Activated CD4-positive, alpha-beta T cell treated with anti-CD3 and anti-CD28 coated beads for 4 hours (primary cell): ENCODE measurements around the gene CHAMP1.
A peak's percentile ranks its signal among the peaks of the same experiment; 100 is the strongest.

Experiments
- DNase-seq, 2 donors: peaks; one replicate each; pipeline ENCODE4 v3.0.0-alpha.2; 2020

CHAMP1 gene, protein sequence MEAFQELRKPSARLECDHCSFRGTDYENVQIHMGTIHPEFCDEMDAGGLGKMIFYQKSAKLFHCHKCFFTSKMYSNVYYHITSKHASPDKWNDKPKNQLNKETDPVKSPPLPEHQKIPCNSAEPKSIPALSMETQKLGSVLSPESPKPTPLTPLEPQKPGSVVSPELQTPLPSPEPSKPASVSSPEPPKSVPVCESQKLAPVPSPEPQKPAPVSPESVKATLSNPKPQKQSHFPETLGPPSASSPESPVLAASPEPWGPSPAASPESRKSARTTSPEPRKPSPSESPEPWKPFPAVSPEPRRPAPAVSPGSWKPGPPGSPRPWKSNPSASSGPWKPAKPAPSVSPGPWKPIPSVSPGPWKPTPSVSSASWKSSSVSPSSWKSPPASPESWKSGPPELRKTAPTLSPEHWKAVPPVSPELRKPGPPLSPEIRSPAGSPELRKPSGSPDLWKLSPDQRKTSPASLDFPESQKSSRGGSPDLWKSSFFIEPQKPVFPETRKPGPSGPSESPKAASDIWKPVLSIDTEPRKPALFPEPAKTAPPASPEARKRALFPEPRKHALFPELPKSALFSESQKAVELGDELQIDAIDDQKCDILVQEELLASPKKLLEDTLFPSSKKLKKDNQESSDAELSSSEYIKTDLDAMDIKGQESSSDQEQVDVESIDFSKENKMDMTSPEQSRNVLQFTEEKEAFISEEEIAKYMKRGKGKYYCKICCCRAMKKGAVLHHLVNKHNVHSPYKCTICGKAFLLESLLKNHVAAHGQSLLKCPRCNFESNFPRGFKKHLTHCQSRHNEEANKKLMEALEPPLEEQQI

DNA sequence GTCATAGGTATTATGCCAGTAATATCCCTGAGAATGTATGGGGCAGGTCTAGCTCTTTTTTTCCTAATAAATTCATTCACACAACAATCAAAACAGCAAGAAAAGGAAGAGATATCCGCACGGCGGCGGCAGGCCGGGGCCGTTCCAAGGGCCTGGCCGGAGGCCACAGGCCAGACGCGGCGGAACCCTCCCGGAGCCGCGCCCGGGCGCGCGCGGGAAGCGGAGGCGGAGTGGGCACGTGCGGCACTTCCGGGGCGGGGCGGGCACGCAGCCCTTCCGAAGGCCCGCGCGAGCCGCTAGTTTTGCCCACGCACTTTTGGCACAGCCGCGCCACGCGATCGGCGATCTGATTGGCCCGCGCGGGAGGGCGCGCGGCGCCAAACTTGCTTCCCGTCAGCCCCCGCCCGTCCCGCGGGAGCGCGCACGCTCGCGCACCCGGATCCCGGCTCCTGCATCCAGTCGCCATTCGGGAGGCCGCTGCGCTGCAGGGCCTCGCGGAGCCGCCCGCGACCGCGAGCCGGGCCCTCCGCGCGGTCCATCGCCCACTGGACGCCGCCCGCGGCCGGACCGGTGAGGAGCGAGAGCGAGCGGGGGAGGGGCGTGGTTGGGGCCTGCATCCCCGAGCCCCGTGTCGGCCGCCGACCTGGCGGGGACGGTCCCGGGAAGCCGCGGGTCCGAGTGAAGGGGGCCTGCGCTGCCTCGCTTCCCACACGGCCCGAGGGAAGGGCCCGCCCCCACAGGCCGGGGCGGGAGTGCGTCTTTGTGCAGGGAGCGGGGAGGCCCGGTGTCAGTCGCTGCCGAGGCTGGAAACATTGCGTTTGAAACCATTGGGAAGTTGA lies at the start of gene CHAMP1:
TSS of gene CHAMP1 (plus strand) at position 430 of the 839 bp plus-strand sequence. CDS start 9,340 bp downstream, outside the sequence.
- peak; percentile 88 for DNase-seq

DNA sequence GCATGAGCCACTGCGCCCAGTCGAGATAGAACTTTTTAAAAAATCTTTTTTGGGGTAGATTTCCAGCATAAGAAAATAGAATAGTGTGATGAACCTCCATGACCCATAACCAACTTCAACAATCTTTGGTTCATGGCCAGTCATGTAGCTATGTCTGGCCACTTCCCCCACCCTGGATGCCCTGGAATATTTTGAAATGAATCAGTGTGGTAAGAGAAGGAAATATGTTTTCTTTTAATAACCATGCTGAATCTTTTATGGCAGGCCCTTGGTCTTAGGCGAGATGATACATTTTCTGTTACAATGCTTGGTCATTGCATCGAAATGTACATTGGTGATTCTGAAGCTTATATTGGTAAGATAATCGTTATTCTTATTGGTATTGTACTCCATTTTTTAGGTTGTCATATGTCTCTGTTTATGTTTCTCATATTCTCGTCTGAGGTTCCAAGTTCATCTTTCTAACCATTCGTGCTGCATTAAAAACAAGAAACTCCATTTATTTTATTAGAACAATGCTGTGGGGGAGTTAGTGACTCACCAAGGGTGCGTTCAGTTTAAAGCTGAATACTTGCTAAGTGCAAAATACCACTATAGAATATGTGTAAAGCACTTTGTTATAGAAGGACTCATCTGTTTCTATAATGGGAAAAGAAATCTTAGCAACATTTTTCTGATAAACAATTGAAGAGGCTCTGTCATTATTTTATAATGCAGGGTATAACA lies 49.3 kb upstream of the CHAMP1 start:
- DNase-seq = no peak

DNA sequence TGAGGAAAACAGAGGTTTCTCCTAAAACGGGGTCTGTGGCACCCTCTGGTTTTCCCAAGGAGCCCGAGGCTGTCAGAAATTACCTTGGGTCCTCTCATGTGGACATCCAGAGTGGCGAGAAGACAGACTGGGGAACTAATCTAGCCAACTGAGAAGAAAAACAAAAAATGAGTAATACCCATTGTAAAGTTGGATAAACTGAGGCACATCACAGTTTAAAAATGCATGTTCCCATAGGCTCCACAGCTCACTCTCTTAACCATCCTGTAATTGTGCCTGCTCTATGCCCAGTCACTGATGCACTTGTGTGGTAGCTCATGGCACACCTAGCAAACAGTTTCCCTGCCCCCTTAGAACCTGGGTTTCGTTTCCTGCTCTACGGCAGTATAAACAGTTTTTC lies 48.1 kb upstream of the CHAMP1 start:
- no peak for DNase-seq

DNA sequence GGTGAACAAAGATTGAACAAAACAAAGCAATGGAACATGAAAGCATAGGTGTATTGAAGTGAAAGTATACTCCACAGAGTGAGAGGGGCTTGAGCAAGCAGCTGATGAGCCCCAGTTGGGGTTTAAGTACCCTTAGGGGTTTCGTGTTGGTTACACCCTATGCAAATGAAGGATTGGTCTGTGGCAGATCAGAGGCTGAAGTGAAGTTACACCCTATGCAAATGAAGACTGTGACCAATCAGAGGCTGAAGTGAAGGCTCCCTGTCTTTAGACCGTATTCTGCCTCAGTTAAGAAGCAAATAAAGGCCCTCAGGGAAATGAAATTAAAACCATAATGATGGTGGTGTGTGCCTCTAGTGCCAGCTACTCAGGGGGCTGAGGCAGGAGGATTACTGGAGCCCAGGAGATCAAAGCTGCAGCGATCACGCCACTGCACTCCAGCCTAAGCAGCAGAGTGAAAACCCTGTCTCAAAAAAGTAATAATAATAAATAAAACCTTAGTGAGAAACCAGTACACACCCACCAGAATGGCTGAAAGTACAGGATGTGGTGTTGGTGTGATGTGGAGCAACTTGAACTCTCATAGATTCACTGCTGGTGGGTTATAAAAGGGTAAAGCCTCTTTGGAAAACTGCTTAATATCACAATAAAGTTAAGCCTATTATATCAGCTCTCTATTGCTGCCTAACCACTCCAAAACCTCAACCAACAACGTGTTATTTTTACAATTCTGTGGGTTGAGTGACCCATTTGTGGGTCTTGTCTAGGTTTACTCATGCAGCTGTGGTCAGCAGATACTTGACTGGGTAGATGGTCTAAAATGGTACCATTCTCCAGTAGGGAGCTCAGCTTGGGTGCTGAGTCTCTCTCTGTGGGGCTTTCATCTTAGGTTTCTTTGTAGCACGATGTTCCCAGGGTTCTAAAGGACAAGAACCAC lies 45.7 kb upstream of the CHAMP1 start:
- DNase-seq = no peak

DNA sequence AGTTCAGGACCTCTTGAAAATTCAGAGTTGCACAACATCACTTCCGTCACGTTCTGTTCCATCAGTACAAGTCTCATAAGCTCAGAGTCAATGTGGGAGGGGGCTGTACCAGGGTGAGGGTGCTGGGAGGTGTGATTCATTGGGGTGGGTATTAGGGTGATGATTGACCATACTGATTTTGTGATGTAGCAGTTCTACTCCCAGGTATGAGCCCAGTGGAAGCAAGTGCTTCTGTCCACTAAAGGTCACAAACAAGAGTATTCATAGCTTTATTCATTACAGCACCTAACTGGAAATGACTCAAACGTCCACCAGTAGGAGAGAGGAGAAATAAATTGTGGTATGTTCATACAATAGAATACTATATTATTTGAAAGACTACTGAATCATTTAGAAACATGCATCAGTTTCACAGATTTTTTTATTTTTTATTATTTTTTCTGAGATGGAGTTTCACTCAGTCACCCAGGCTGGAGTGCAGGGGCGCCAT lies 45.0 kb upstream of the CHAMP1 start:
- DNase-seq = no peak

DNA sequence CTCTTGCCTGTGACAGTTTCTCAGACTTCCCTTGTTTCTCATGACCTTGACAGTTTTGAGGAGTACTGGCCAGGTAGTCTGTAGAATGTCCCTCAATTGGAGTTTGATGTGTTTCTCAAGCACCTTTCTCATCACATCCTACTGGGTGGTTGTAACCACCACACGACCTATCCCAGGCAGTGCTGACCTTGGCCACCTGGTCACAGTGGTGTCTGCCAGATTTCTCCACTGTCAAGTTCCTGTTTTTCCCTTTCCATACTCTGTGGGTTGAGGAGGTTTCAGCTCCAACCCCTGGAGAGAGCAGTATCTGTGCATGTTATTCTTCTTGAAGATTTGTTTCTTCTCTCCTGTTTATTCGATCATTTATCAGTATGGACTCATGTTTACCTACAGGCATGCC lies 41.3 kb upstream of the CHAMP1 start:
- no peak for DNase-seq

DNA sequence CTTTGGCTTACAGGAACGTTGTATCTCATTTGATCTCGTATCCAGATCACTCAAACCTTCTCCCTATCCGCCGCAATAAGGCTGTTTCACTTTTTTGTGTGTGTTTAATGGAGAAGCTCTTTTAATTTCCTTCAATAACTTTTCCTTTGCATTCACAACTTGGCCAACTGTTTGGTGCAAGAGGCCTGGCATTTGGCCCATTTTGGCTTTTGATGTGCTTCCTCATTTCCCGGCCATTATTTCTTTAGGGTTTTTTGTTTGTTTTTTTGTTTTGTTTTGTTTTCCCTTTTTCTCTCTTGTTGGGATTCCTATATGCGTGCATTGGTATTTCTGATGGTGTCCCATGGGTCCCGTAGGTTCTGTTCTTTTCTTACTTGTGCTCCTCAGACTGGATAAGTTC lies 39.0 kb upstream of the CHAMP1 start:
- no peak for DNase-seq

DNA sequence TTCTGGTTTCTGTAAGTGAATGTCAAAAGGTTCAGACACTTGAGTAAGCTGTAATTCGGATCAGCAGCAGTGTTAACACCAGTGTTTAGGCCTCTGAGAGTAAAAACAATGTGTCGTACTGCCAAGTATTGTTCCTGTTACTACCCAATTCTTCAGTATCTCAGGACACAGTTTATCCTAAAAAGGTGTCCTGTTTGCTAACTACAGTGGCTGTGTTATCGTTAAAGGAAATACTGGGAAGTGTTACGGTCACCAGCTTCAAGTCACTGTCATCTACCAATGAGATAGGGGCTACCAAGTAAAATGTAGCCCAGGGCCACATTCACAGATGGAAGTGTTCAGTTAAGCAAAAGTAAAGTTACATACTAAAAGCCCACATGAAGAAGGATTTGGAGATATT lies 35.2 kb upstream of the CHAMP1 start:
- DNase-seq = no peak

DNA sequence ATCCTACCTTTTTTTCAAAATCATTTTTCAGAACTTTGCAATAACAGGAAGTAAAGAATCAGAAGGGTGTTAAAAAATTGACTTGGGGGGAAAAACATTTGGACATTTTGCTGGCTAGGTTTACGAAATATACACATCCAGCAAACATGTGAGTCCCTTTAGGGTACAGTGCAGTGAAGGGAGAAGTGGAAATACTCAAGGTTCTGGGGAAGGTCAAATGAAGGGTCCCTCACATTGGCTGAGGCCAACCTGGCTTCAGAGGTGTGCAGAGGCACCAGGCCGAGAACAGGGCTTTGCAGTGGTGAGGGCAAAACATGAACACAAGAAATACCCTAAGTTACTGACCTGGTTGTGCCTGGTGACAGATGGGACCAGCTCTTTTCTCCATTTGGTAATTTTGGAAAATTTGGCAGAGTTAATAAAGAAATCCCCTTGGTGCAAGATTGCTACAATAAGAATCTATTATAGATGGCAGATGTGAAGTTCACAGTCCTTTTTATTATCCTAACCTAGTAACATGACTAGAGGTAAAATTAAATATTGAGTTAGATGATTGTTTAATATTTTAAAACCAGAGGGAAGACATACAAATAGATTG lies 34.4 kb upstream of the CHAMP1 start:
- no peak for DNase-seq

DNA sequence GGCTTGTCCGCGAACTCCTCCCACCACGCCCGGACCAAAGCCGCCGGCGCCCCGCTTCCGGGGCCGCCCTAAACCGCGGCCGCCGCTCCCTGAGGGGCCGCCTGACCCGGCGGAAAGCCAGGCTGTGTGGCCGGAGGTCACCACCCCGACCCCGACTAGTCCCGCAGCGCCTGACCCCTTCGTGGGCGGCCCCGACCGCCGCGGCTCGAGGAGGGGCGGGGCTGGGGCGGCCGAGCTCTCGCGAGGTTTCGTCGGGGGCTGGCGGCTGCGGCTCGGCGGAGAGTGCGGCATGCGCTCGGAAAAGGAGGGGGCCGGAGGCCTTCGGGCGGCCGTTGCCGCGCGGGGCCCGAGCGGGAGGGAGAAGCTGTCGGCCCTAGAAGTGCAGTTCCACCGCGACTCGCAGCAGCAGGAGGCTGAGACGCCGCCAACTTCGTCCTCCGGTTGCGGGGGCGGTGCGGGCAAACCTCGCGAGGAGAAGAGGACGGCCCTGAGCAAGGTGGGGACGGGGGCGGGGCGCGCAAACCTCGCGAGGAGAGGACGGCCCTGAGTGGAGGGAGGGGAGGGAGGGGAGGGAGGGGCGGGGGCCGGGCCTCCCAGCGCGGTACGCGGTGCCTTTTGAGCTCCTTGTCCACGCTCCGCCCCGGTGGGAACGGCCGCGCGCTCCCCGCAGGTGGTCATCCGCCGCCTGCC lies 32.8 kb upstream of the CHAMP1 start, which contains the start of gene UPF3A:
TSS of gene UPF3A (plus strand) at position 251 of the 690 bp plus-strand sequence. CDS start at position 290, 39 bp downstream.
- peak; percentile 88 to 91 for DNase-seq

DNA sequence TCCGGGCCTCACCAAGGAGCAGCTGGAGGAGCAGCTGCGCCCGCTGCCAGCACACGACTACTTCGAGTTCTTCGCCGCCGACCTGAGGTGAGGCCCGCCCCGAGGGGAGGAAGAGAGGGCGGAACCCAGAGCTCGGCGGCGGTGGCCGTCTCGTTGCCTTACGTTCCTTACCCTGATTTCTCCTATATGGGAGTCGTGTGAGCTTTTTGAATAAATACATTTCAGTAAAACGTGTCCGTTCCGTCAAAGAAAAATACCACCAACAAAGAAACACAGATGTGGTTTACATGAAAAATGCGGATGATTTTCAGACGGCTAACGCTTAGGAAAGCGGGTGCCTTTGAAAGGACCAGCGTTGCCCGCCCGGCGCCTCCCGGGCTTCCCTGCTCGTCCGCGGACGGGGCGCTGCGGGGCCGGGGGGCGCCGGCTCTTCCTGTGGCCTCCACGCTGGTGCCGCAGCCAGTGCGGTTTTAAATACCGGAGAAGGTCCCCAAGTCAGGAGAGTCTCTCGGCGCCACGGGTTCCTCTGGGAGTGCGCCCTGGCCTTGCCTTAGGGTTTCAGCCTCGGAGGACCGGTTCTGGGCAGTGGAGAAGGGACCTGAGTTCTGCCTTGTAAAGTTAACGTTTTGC lies 32.1 kb upstream of the CHAMP1 start:
- DNase-seq = peak; percentile 60 to 71

DNA sequence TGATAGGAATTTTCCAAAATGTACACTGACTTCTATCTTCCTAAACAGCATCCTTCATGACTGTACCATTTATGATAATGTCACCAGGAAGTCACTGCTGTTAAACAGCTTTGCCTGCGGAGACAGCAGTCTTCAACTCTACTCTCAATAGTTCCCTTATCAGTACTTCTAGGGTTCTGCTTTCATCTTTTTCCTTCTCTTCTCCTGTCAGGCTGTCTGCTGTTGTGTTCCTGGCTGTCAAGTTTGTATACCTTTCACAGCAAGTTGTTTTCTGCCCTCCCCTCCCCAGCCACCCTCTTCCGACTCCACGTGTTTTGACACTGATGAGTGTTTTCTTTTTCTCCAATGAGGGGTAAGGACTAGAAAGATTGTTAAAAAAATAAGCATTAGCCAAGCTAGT lies 30.7 kb upstream of the CHAMP1 start:
- no peak for DNase-seq

DNA sequence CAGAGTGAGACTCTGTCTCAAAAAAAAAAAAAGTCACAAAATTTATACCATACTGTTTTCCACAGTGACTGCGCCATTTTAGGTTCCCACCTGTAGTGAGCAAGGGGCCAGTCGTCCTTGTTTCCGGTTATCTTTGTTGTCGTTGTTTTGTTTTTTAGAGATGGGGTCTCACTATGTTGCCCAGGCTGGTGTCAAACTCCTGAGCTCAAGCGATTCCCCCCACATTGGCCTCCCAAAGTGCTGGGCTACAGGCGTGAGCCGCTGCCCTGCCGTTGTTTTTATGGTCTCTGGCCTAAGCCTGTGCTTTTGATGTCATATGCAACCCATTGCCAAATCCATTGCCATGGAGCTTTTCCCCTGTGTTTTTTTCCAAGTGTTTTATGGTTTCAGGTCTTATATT lies 29.6 kb upstream of the CHAMP1 start:
- DNase-seq = no peak

DNA sequence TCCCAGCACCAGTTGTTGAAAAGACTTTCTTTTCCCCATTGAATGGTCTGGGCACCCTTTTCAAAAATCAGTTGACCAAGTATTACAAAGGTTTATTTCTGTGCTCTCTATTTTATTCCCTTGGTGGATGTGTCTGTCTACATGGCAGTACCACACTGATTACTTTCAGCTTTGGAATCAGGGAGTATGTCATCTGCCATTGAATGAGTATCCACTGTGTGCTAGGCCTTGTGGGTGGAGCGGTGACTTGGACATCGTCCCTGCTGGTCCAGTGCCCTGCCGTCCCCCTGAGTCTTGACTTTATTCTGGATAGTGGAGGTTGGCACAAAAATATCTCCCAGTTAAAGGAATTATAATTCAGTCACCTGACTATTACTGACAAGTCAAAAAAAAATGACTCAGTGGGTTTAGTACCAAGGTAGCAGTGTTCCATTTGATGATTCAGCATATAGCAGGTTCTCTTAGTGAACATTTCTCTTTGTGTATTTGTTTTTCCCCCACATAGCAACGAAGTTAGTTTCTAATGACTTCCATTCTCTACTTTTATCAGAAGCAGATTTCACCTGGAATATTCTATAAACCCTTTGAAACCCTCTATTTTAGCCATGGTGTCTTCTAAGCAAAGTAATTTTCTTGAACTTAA lies 29.0 kb upstream of the CHAMP1 start:
- no peak for DNase-seq

DNA sequence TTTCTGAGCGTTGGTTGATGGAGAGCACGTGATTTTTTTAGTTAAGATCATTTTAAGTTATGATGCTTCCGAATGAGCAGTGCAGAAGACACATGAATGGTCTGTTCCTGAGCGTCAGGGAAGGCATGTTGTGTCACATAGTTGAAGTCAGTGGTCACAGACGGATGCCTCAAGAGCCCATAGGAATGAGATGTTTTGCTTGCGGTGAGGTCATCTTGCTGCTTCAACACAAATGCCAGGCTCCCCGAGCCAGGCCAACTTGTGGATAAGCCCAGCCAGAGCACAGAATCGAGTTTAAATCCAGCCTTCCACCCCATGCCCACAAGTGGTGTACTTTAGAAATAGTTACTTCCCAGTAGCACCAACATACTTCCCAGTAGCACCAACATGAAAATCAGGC lies 27.5 kb upstream of the CHAMP1 start:
- DNase-seq = no peak

DNA sequence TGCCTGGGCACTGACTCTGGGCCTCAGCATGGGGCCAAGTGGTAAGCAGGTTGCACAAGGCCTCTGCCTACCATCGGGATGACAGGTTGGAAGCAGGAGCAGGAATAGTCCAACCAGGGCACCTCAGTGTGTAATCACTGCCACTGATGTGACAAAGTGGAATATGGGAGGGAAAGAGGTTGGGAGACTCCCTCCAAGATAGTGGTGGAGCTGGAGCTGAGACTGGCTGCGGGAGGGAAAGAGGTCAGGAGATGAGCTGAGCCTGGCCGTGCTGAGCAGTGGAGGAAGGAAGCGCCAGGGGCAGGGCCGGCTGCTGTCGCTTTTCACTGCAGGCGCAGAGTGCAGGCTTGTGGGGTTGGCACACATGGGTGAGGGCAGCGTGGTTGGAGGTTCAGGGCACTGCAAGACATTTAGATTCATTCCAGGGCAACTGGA lies 26.1 kb upstream of the CHAMP1 start:
- DNase-seq = no peak

DNA sequence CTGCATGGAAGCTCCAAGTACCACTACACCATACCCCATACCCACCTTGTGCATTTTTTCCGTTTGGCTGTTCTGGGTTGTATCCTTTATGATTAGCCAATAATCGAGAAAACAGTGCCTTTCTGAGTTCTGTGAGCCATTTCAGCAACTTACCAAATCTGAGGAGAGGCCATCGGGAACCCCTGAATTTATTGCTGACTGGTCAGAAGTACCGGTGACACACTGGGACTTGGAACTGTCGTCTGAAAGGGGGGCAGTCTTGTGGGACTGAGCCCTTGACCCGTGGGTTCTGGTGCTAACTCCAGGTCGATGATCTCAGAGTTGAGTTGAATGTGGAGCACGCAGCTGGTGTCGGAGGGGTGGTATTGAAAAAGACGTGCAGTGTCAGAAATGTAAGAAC lies 17.9 kb upstream of the CHAMP1 start:
- no peak for DNase-seq

DNA sequence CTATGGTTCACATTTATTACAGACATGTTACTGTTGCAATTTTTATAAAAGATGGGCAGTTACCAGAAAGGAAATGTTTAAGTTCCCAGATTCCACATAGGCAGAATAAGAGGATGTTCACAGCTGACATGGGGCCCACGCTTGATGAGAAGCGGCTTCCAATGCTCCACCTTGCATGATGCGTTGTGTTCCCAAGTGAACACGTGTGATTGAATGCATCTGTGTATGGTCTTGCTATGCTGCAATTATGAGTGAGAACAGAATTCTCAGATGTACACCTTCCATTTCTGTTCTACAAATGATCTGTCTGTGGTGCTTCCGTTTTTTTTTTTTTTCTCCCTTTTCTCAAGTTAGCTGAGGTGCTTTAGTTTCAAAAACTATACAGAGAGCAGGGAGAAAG lies 17.4 kb upstream of the CHAMP1 start:
- no peak for DNase-seq

DNA sequence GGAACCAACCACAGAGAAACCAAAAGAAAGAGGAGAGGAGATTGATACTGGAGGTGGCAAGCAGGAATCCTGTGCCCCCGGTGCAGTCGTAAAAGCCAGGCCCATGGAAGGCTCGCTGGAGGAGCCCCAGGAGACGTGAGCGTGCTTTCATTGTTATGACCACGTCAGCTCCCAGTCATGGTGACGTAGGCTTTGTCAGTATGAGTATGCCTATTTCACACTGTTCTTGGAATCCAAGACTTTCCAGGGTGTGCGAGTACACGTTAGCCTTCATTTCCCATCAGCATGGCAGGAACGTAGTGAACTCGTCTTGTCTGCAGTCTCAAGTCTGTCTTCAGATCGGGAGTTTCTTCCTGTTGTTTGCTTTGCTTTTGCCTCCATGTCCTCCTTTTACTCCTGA lies 15.4 kb upstream of the CHAMP1 start:
- DNase-seq = no peak
